Measurements from ENCODE around the gene MLLT6. TPM values are rescaled to one million over a fixed set of nuclear protein-coding genes. Genes with fewer than 3 reads are reported as not detected.

Gene MLLT6
- total and polyA plus RNA-seq, 2 of the 13 experiments (the other 11 are each of a cell fraction or from before 2014, with no cell fraction given): 50.7 to 69.5 TPM

DNA sequence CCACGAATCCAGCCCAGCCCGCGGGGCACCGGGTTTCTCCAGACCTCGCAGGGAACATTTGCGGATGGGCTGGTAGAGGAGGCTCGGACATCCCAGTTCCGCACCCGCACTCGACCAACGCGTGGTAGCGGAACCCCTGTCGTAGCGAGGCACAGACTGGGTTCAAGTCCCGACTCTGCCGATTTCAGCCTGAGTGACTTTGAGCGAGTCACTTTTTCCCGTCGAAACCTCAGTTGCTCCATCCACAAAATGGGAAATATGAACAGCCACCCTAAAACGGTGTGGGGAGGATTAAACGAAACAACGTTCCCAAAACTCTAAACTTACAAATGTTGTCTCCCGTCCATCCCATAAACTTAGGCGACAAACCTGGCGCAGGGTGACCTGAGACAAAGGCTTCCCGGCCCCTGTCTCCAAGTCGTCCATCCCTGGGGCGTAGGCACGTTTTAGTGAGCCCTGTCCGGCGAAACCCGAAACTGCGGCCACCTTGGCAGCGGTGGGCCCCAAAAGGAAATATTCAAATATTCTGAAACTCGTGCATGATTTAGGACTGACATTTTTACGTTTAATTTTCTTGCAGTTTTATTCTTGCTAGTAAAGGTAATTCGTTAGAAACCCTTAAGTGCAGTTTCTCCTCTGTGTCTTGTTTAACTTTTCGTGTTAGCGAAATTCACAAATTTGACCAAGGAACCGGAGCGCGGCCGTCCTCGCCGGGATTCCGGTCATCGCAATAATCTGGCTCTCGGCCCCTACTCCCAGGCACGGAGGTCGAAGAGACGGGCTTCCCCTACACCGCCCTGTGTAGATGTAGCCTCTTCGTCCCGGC is 1.9 kb upstream of the MLLT6 start (continued):
- no peak for TF ChIP-seq ZNF292 (CRISPR knock-in tag; IDR thresholded peaks at IDR 0.05; ENCODE audit: borderline replicate concordance, low read depth)
- TF ChIP-seq, protein P1, sequence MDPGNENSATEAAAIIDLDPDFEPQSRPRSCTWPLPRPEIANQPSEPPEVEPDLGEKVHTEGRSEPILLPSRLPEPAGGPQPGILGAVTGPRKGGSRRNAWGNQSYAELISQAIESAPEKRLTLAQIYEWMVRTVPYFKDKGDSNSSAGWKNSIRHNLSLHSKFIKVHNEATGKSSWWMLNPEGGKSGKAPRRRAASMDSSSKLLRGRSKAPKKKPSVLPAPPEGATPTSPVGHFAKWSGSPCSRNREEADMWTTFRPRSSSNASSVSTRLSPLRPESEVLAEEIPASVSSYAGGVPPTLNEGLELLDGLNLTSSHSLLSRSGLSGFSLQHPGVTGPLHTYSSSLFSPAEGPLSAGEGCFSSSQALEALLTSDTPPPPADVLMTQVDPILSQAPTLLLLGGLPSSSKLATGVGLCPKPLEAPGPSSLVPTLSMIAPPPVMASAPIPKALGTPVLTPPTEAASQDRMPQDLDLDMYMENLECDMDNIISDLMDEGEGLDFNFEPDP (CRISPR knock-in tag; conservative IDR thresholded peaks at IDR 0.05): 0 out of 2 replicates have a peak, but pooled peaks have one; percentile 9
- TF ChIP-seq, protein P2, sequence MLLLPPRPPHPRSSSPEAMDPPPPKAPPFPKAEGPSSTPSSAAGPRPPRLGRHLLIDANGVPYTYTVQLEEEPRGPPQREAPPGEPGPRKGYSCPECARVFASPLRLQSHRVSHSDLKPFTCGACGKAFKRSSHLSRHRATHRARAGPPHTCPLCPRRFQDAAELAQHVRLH (CRISPR knock-in tag; IDR thresholded peaks at IDR 0.05; ENCODE audit: borderline replicate concordance, low read depth): 0 out of 2 replicates have a peak, but pooled peaks have one; percentile 2
- TF ChIP-seq ARNT2 (CRISPR knock-in tag; IDR thresholded peaks at IDR 0.05; ENCODE audit: low read depth): 0 out of 2 replicates have a peak, but pooled peaks have one; percentile 13
- TF ChIP-seq, protein P3, sequence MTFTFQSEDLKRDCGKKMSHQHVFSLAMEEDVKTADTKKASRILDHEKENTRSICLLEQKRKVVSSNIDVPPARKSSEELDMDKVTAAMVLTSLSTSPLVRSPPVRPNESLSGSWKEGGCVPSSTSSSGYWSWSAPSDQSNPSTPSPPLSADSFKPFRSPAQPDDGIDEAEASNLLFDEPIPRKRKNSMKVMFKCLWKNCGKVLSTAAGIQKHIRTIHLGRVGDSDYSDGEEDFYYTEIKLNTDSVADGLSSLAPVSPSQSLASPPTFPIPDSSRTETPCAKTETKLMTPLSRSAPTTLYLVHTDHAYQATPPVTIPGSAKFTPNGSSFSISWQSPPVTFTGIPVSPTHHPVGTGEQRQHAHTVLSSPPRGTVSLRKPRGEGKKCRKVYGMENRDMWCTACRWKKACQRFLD (CRISPR knock-in tag; IDR thresholded peaks at IDR 0.05; ENCODE audit: borderline replicate concordance): 0 out of 2 replicates have a peak, but pooled peaks have one; percentile 10
- no peak for TF ChIP-seq CCAR2 (optimal IDR thresholded peaks at IDR 0.05; ENCODE audit: low read depth, low read length)
- 0 out of 2 replicates have a peak, but pooled peaks have one; percentile 23 for TF ChIP-seq ZNF724P (CRISPR knock-in tag; IDR thresholded peaks at IDR 0.05; ENCODE audit: borderline replicate concordance)
- TF ChIP-seq ZNF160 (CRISPR knock-in tag; IDR thresholded peaks at IDR 0.05): 0 out of 2 replicates have a peak, but pooled peaks have one; percentile 4
- TF ChIP-seq, protein P4, sequence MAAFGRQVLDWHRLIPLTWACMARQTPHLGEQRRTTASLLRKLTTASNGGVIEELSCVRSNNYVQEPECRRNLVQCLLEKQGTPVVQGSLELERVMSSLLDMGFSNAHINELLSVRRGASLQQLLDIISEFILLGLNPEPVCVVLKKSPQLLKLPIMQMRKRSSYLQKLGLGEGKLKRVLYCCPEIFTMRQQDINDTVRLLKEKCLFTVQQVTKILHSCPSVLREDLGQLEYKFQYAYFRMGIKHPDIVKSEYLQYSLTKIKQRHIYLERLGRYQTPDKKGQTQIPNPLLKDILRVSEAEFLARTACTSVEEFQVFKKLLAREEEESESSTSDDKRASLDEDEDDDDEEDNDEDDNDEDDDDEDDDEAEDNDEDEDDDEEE (CRISPR knock-in tag; IDR thresholded peaks at IDR 0.05): 0 out of 2 replicates have a peak, but pooled peaks have one; percentile 25
- no peak for TF ChIP-seq STAG1 (CRISPR knock-in tag; IDR thresholded peaks at IDR 0.05)
- 0 out of 2 replicates have a peak, but pooled peaks have one; percentile 7 for TF ChIP-seq RAD21 (CRISPR knock-in tag; IDR thresholded peaks at IDR 0.05)
- peak; percentile 73; the same call in 1 of the 2 replicates for TF ChIP-seq ZNF567 (CRISPR knock-in tag; IDR thresholded peaks at IDR 0.05; ENCODE audit: borderline replicate concordance)
- peak; percentile 24; the same call in 1 of the 2 replicates for TF ChIP-seq ZNF501 (CRISPR knock-in tag; IDR thresholded peaks at IDR 0.05)
- 0 out of 2 replicates have a peak, but pooled peaks have one; percentile 31 for TF ChIP-seq PAF1 (CRISPR knock-in tag; IDR thresholded peaks at IDR 0.05)
- TF ChIP-seq ZNF572 (CRISPR knock-in tag; IDR thresholded peaks at IDR 0.05): peak; percentile 6; the same call in 1 of the 2 replicates
- TF ChIP-seq ZNF180 (CRISPR knock-in tag; IDR thresholded peaks at IDR 0.05; ENCODE audit: borderline replicate concordance, low read depth): 0 out of 2 replicates have a peak, but pooled peaks have one; percentile 46
- no peak for TF ChIP-seq MATR3 (CRISPR knock-in tag; IDR thresholded peaks at IDR 0.05)
- no peak for TF ChIP-seq SALL2 (CRISPR knock-in tag; IDR thresholded peaks at IDR 0.05)
- TF ChIP-seq MBD4 (IDR thresholded peaks at IDR 0.05; ENCODE audit: borderline replicate concordance, low read length): peak; percentile 75; the same call in 1 of the 2 replicates
- peak; percentile 94 for TF ChIP-seq ZNF629 (CRISPR knock-in tag; conservative IDR thresholded peaks at IDR 0.05)
- TF ChIP-seq, protein P5, sequence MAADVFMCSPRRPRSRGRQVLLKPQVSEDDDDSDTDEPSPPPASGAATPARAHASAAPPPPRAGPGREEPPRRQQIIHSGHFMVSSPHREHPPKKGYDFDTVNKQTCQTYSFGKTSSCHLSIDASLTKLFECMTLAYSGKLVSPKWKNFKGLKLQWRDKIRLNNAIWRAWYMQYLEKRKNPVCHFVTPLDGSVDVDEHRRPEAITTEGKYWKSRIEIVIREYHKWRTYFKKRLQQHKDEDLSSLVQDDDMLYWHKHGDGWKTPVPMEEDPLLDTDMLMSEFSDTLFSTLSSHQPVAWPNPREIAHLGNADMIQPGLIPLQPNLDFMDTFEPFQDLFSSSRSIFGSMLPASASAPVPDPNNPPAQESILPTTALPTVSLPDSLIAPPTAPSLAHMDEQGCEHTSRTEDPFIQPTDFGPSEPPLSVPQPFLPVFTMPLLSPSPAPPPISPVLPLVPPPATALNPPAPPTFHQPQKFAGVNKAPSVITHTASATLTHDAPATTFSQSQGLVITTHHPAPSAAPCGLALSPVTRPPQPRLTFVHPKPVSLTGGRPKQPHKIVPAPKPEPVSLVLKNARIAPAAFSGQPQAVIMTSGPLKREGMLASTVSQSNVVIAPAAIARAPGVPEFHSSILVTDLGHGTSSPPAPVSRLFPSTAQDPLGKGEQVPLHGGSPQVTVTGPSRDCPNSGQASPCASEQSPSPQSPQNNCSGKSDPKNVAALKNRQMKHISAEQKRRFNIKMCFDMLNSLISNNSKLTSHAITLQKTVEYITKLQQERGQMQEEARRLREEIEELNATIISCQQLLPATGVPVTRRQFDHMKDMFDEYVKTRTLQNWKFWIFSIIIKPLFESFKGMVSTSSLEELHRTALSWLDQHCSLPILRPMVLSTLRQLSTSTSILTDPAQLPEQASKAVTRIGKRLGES (CRISPR knock-in tag; IDR thresholded peaks at IDR 0.05; ENCODE audit: borderline replicate concordance): no peak

Measured in HepG2 (cell line).